Endodermal cell (in vitro differentiated cells): ENCODE results near the gene SLX9. TPM values are rescaled to one million over a fixed set of nuclear protein-coding genes. Genes with fewer than 3 reads are reported as not detected.
"Not testable (repeated sequence)": the region's sequence is repeated elsewhere in the genome, so short reads cannot be mapped to it uniquely, and the experiment has no call there.

ENCODE experiments used
- DNase-seq: peaks from one replicate; pipeline ENCODE4 v3.0.0-alpha.2; 2017
- H3K27ac ChIP-seq: 2 replicates; pipeline ENCODE4 v1.5.1; 2013; ENCODE audit warnings: mild to moderate bottlenecking, low read depth, low read length, moderate library complexity
- H3K27me3 ChIP-seq: 2 replicates; pipeline ENCODE4 v1.6.1; 2013; ENCODE audit warnings: mild to moderate bottlenecking, low read length, moderate library complexity; ENCODE audit not compliant: insufficient read depth, control insufficient read depth, poor library complexity, severe bottlenecking
- H3K36me3 ChIP-seq: 2 replicates; pipeline ENCODE4 v1.7.0; 2013; ENCODE audit warnings: mild to moderate bottlenecking, low read length, moderate library complexity; ENCODE audit not compliant: control insufficient read depth, insufficient read depth
- H3K4me1 ChIP-seq: one replicate; pipeline ENCODE4 v1.7.0; 2013; ENCODE audit warnings: low read length; ENCODE audit not compliant: control insufficient read depth, insufficient read depth
- H3K4me3 ChIP-seq: 2 replicates; pipeline ENCODE4 v1.5.1; 2013; ENCODE audit warnings: mild to moderate bottlenecking, low read length, moderate library complexity
- H3K9ac ChIP-seq: 2 replicates; pipeline ENCODE4 v1.6.1; 2013; ENCODE audit warnings: mild to moderate bottlenecking, low read length, moderate library complexity; ENCODE audit not compliant: poor library complexity, severe bottlenecking; ENCODE audit errors: extremely low read depth
- H3K9me3 ChIP-seq: 2 replicates; pipeline ENCODE4 v1.6.1; 2013; ENCODE audit warnings: mild to moderate bottlenecking, low read length, moderate library complexity; ENCODE audit not compliant: control insufficient read depth
- H3K27ac Mint-ChIP-seq: 2 replicates; pipeline ENCODE4 v1.8.0; 2020; ENCODE audit warnings: mixed read lengths
- H3K27me3 Mint-ChIP-seq: 2 replicates; pipeline ENCODE4 v1.8.0; 2021; ENCODE audit warnings: mild to moderate bottlenecking, mixed read lengths; ENCODE audit not compliant: insufficient read depth
- H3K36me3 Mint-ChIP-seq: 2 replicates; pipeline ENCODE4 v1.8.0; 2020; ENCODE audit warnings: low read depth, mixed read lengths
- H3K4me1 Mint-ChIP-seq: 2 replicates; pipeline ENCODE4 v1.8.0; 2020; ENCODE audit warnings: mixed read lengths
- H3K4me3 Mint-ChIP-seq: 2 replicates; pipeline ENCODE4 v1.8.0; 2020; ENCODE audit warnings: mild to moderate bottlenecking, moderate library complexity, mixed read lengths
- H3K9me3 Mint-ChIP-seq: 2 replicates; pipeline ENCODE4 v1.8.0; 2020; ENCODE audit warnings: mild to moderate bottlenecking, mixed read lengths
- CTCF ChIP-seq: fragments of 200-600 bp; sonication (generic); conservative IDR thresholded peaks from 2 replicates; pipeline ENCODE4 v1.5.0; 2021; ENCODE audit warnings: antibody characterized with exemption, mild to moderate bottlenecking
- WGBS, 2 experiments: methylation state at CpG; one replicate each; pipeline versions ENCODE4 v1.1.5 to v1.1.7; 2013; ENCODE audit warnings: missing lambda C conversion rate in 2 of 2, mixed read lengths in 1 of 2; ENCODE audit not compliant: insufficient coverage in 1 of 2, insufficient read length in 1 of 2; 5-methylcytosine and 5-hydroxymethylcytosine counted together
- total RNA-seq, 2 donors: library from RNA; stranded (reverse); fragmentation: NEBNext Ultra II Directional in 1 of 2; extraction: Animal tissue kit (Norgen Biotek cat#: 25700) in 1 of 2; gene quantifications; 2 replicates in 1 of 2; 3 replicates in 1 of 2; pipeline ENCODE4 v1.2.1, GENCODE V29; 2021

The SLX9 gene
- total RNA-seq, 2 donors from 2014 or later: 38.0 to 48.9 TPM

GRCh38 chr21:44912158-44912473, 27.7 kb upstream of the SLX9 start:
- 81 to 84% methylated on average over 4 to 8 of the region's 8 CpGs for whole genome bisulfite sequencing, 2 experiments
- Mint-ChIP-seq H3K27me3 (peaks cover 2% of the 10 kb centered on the region), H3K4me3 (no peak overlapping the region), H3K9me3 (no peaks in the 10 kb centered on the region), H3K36me3 (no peaks in the 10 kb centered on the region), H3K27ac (no peak overlapping the region), H3K4me1 (peaks cover 5% of the 10 kb centered on the region)
- Histone ChIP-seq H3K9ac (no peak overlapping the region), H3K4me3 (no peak overlapping the region), H3K36me3 (no peaks in the 10 kb centered on the region), H3K27ac (no peak overlapping the region), H3K27me3 (no peaks in the 10 kb centered on the region), H3K4me1 (peaks cover 10% of the 10 kb centered on the region), H3K9me3 (no peaks in the 10 kb centered on the region)
- no peak for DNase-seq
- TF ChIP-seq CTCF: no peak

- not testable (repeated sequence) for H3K36me3 ChIP-seq, H3K9me3 ChIP-seq, H3K36me3 Mint-ChIP-seq, H3K4me3 Mint-ChIP-seq, H3K27me3 Mint-ChIP-seq, DNase-seq, H3K4me1 Mint-ChIP-seq, H3K9me3 Mint-ChIP-seq, H3K4me3 ChIP-seq, H3K27ac ChIP-seq, H3K27ac Mint-ChIP-seq, H3K4me1 ChIP-seq, H3K9ac ChIP-seq, H3K27me3 ChIP-seq
- WGBS, 2 experiments: 85 to 88% methylated on average over 11 to 16 of the region's 25 CpGs
Observed at GRCh38 chr21:44912506-44913412, 27.1 kb upstream of the SLX9 start.

- no peak for DNase-seq
- no peak overlapping the region for H3K27ac ChIP-seq
- H3K4me1 Mint-ChIP-seq: no peaks in the 10 kb centered on the region
- H3K27me3 Mint-ChIP-seq: peaks cover 14% of the 10 kb centered on the region
- no peaks in the 10 kb centered on the region for H3K9me3 ChIP-seq
- no peak for TF ChIP-seq CTCF
- no peak overlapping the region for H3K4me3 ChIP-seq
- no peaks in the 10 kb centered on the region for H3K9me3 Mint-ChIP-seq
- H3K4me3 Mint-ChIP-seq: no peak overlapping the region
- H3K27ac Mint-ChIP-seq: no peak overlapping the region
- 86 to 100% methylated on average over 2 to 7 of the region's 7 CpGs for WGBS, 2 experiments
- H3K36me3 Mint-ChIP-seq: no peaks in the 10 kb centered on the region
- H3K27me3 ChIP-seq: peaks cover 11% of the 10 kb centered on the region
- H3K4me1 ChIP-seq: no peaks in the 10 kb centered on the region
- no peaks in the 10 kb centered on the region for H3K36me3 ChIP-seq
- H3K9ac ChIP-seq: no peak overlapping the region
Observed at GRCh38 chr21:44913425-44914175, 26.2 kb upstream of the SLX9 start.
